Renal cortical epithelial cell (primary cell): ENCODE results near the gene KPNA4. TPM values are rescaled to one million over a fixed set of nuclear protein-coding genes. Genes with fewer than 3 reads are reported as not detected.

Source experiments
- DNase-seq: peaks from one replicate; pipeline ENCODE4 v3.0.0-alpha.2; 2011; ENCODE audit warnings: low read depth
- total RNA-seq: library from RNA; depleted of rRNA; stranded (reverse); fragments of >200 nt; gene quantifications from 2 replicates; pipeline ENCODE4 v1.2.3, GENCODE V29; 2014

Gene KPNA4
- total RNA-seq, 1 donor from 2014 or later: 36.7 TPM

DNA sequence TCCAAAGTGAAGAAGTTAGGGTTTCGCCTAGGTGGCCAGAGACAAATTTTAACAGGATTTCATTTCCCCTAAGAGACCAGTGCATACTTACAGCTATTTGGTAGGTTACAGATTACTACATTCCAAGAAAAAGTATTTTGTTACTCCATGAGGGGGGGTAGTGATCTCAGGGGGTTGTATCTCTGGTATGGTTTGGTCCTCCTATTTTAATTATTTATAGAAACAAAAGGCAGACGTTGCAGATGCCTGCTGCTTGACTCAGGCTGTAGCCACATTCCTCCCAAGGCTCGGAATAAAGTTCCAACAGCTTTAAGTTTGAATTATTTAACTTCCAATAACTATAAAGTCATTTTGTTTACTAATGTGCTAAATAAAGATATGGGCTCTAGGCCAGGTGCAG lies 114.5 kb downstream of the KPNA4 start:
- DNase-seq: peak; percentile 88

- DNase-seq: peak; percentile 96
These were observed 115.5 kb downstream of the KPNA4 start, which contains the start of gene TRIM59 for GRCh38 chr3:160449636-160450598. TSS of gene TRIM59 (minus strand) at chr3:160449786. CDS start at chr3:160439183, 10,603 bp downstream.

DNA sequence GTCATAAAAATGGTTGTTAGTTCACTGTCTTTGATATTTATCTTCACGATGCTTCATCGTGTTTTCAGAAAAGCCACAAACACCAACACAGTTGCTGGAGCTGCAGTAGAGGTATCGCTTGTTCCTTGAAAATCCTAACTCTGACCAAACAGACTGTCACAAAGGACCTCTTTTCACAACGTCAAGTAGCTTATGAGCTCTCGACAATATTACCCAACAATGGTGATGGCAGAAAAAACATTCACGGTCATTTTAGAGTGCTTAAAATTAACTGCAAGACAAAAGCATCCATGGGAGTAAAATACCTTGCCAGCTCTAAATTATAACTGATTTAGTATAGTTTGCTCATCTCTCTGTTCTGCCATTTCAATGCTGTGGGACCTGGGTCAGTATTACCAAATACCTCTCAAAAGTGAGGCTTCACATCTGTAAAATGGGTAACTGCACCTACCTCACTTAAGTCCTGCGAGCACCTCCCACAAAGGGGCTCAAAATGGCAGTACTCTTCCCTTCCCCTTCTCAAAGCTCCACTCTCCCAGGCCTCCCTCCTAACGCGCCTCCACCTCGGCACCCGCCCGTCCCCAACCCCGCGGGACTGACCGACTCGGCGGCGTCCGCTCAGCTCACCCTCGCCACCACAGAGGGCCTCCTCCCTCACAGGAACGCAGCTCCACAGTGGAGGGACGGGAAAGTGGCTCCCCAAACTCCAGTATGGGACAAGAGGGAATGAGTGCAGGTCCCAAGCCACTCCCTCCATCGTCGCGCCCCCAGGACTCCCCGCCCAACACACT lies 116.3 kb downstream of the KPNA4 start:
- peak; percentile 49 for DNase-seq

GRCh38 chr3:160447544-160447943 lies 117.8 kb downstream of the KPNA4 start:
- peak; percentile 27 for DNase-seq

- DNase-seq: no peak
These were observed 118.8 kb downstream of the KPNA4 start for GRCh38 chr3:160446522-160447056.

DNA sequence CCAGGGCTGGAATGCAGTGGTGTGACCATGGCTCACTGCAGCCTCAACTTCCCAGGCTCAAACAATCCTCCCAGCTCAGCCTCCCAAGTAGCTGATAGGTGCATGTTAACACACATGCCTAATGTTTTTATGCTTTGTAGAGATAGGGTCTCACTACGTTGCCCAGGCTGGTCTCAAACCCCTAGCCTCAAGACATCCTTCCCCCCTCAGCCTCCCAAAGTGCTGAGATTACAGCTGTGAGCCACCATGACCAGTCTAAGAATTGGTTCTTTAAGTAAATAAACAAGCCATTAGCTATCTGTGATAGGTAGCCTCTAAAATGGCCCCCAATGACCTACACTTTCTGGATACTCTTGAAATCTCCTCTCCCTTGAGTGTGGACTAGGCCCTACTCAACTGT lies 119.5 kb downstream of the KPNA4 start:
- no peak for DNase-seq

Other genes starting within 250 kb of the KPNA4 start
- 66.2 and 81.8 TPM in 2 replicates for gene IFT80, start 166.3 kb downstream of the KPNA4 start, total RNA-seq
- gene SMC4, start 165.9 kb downstream of the KPNA4 start, total RNA-seq: 32.3 and 39.8 TPM in 2 replicates
- gene TRIM59, start 115.8 kb downstream of the KPNA4 start, total RNA-seq: 18.8 and 35.3 TPM in 2 replicates
- gene ARL14, start 111.6 kb upstream of the KPNA4 start, total RNA-seq: 0.35 and 0.87 TPM in 2 replicates
- 2.1 and 5.1 TPM in 2 replicates for gene PPM1L, start 190.7 kb upstream of the KPNA4 start, total RNA-seq